HL-60 (cell line): Measurements from ENCODE around the gene HIVEP1.

Source experiments
- POLR2AphosphoS5 ChIP-seq: IDR thresholded peaks from 2 replicates; pipeline ENCODE4 v1.6.1; 2012; ENCODE audit warnings: low read depth
- TF ChIP-seq, protein P1 (sequence below): IDR thresholded peaks from one replicate; pipeline ENCODE4 v1.5.1; 2011; ENCODE audit warnings: low read length, control low read depth, inconsistent platforms; ENCODE audit not compliant: insufficient read depth

DNA sequence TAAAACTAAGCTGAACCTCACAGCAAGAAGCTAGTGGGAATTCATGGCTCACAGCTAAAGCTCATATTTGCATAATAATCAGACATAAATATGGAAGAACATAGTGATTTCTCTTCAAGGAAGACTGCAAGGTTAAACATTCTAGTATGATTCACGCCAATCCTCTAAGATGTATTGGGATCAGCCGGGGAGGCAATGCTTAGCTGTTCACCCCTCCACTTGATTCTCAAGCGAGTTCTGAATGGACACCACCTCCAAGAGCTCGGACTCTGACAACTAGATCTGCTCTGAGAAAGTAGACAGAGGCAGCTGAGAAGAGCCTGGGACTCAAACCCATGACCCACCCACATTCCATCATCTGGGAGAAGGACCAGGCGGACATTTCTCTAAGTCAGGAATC lies 159.6 kb downstream of the HIVEP1 start:
- TF ChIP-seq POLR2AphosphoS5: no peak
- TF ChIP-seq, protein P1, sequence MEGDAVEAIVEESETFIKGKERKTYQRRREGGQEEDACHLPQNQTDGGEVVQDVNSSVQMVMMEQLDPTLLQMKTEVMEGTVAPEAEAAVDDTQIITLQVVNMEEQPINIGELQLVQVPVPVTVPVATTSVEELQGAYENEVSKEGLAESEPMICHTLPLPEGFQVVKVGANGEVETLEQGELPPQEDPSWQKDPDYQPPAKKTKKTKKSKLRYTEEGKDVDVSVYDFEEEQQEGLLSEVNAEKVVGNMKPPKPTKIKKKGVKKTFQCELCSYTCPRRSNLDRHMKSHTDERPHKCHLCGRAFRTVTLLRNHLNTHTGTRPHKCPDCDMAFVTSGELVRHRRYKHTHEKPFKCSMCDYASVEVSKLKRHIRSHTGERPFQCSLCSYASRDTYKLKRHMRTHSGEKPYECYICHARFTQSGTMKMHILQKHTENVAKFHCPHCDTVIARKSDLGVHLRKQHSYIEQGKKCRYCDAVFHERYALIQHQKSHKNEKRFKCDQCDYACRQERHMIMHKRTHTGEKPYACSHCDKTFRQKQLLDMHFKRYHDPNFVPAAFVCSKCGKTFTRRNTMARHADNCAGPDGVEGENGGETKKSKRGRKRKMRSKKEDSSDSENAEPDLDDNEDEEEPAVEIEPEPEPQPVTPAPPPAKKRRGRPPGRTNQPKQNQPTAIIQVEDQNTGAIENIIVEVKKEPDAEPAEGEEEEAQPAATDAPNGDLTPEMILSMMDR: no peak
